B cell (primary cell): ENCODE results near the gene ZFR2. TPM values are rescaled to one million over a fixed set of nuclear protein-coding genes. Genes with fewer than 3 reads are reported as not detected.

Experiments used
- ATAC-seq: fragments of 200-7000 bp; cut with Tn5 transposase; one replicate; pipeline ENCODE4 v1.10.0; 2021; ENCODE audit warnings: low read depth, mild to moderate bottlenecking, moderate number of reproducible peaks, moderate library complexity
- CTCF ChIA-PET: fragments of 350-600 bp; sonication (Branson Sonifier 250); formaldehyde crosslinking; loops from one replicate; lab custom pipeline; 2021; ENCODE audit warnings: antibody characterized with exemption, inconsistent platforms; lab: Charles Lee
- POLR2A ChIA-PET: fragments of 350-600 bp; sonication (Branson Sonifier 250); formaldehyde crosslinking; loops from one replicate; lab custom pipeline; 2021; ENCODE audit warnings: antibody characterized with exemption; lab: Charles Lee
- DNase-seq: peaks from one replicate; pipeline ENCODE4 v3.0.0; 2013
- H2AFZ ChIP-seq: 2 replicates; pipeline ENCODE4 v1.6.1; 2012; ENCODE audit warnings: mild to moderate bottlenecking, low read depth, low read length; ENCODE audit not compliant: insufficient read depth, poor library complexity, severe bottlenecking
- H3K27ac ChIP-seq, 2 donors: 1 replicate in 1 of 2; 2 replicates in 1 of 2; pipeline ENCODE4 v1.5.1; 2012 to 2013; ENCODE audit warnings: low read length in 2 of 2, mild to moderate bottlenecking in 2 of 2, moderate library complexity in 1 of 2
- H3K27me3 ChIP-seq, 4 experiments: fragments of 200-600 bp in 1 of 4; sonication (generic) in 1 of 4; replicated peaks in 1 of 4; 1 replicate in 2 of 4; 2 replicates in 2 of 4; pipeline versions ENCODE4 v1.6.1 to v1.7.0; 2013 to 2016; ENCODE audit warnings: low read length in 3 of 4, mild to moderate bottlenecking in 2 of 4, mixed read lengths in 1 of 4, moderate library complexity in 1 of 4; ENCODE audit not compliant: insufficient read depth in 4 of 4, control insufficient read depth in 3 of 4; ENCODE audit errors: control extremely low read depth in 1 of 4
- H3K36me3 ChIP-seq, 2 experiments: replicated peaks in 1 of 2; 1 replicate in 1 of 2; 2 replicates in 1 of 2; pipeline versions ENCODE4 v1.6.1 to v1.7.1; 2013; ENCODE audit warnings: low read length in 1 of 2; ENCODE audit not compliant: insufficient read depth in 2 of 2, control insufficient read depth in 1 of 2; ENCODE audit errors: control extremely low read depth in 1 of 2, extremely low read depth in 1 of 2
- H3K4me1 ChIP-seq, 2 donors: fragments of 200-600 bp in 1 of 2; sonication (generic) in 1 of 2; 1 replicate in 1 of 2; 2 replicates in 1 of 2; pipeline versions ENCODE4 v1.5.1 to v1.6.1; 2013 to 2017; ENCODE audit warnings: low read length in 2 of 2; ENCODE audit not compliant: control insufficient read depth in 2 of 2, insufficient read depth in 2 of 2
- H3K4me2 ChIP-seq: replicated peaks from 2 replicates; pipeline ENCODE3; 2012; ENCODE audit warnings: mild to moderate bottlenecking, low read depth, low read length; ENCODE audit not compliant: poor library complexity, severe bottlenecking
- H3K4me3 ChIP-seq, 5 experiments: fragments of 200-600 bp in 1 of 5; sonication (generic) in 1 of 5; 1 replicate in 3 of 5; 2 replicates in 2 of 5; pipeline versions ENCODE4 v1.5.1 to v1.7.0; 2011 to 2016; ENCODE audit warnings: low read length in 4 of 5, mild to moderate bottlenecking in 4 of 5, low read depth in 2 of 5, control low read depth in 1 of 5, moderate library complexity in 1 of 5; ENCODE audit not compliant: insufficient read depth in 1 of 5; ENCODE audit errors: control extremely low read depth in 1 of 5, extremely low read depth in 1 of 5
- H3K79me2 ChIP-seq: fragments of 200-600 bp; sonication (generic); one replicate; pipeline ENCODE4 v1.6.0; 2016; ENCODE audit warnings: low read length; ENCODE audit not compliant: control insufficient read depth, insufficient read depth
- H3K9ac ChIP-seq: fragments of 200-600 bp; sonication (generic); 2 replicates; pipeline ENCODE4 v1.6.1; 2017; ENCODE audit warnings: mild to moderate bottlenecking, low read length, moderate library complexity
- H3K9me3 ChIP-seq, 3 donors: one replicate each; pipeline versions ENCODE4 v1.6.1 to v1.7.1; 2013; ENCODE audit warnings: low read length in 2 of 3; ENCODE audit not compliant: control insufficient read depth in 2 of 3, insufficient read depth in 1 of 3; ENCODE audit errors: control extremely low read depth in 1 of 3
- H4K20me1 ChIP-seq: 2 replicates; pipeline ENCODE4 v1.6.0; 2012; ENCODE audit warnings: mild to moderate bottlenecking, low read length; ENCODE audit not compliant: insufficient read depth, control insufficient read depth, poor library complexity, severe bottlenecking
- H3K27ac Mint-ChIP-seq: one replicate; pipeline ENCODE4 v1.8.0; 2021; ENCODE audit warnings: mixed read lengths
- H3K27me3 Mint-ChIP-seq: one replicate; pipeline ENCODE4 v1.8.0; 2021; ENCODE audit warnings: mixed read lengths
- H3K4me1 Mint-ChIP-seq: one replicate; pipeline ENCODE4 v1.8.0; 2021; ENCODE audit warnings: mixed read lengths
- H3K4me3 Mint-ChIP-seq: one replicate; pipeline ENCODE4 v1.8.0; 2021; ENCODE audit warnings: mixed read lengths
- H3K9me3 Mint-ChIP-seq: one replicate; pipeline ENCODE4 v1.8.0; 2022; ENCODE audit warnings: mixed read lengths; ENCODE audit not compliant: insufficient read depth
- CTCF ChIP-seq: fragments of 200-600 bp; IDR thresholded peaks from one replicate; pipeline ENCODE4 v1.8.0; 2022; ENCODE audit warnings: antibody characterized with exemption, mild to moderate bottlenecking
- EZH2 ChIP-seq: IDR thresholded peaks from 2 replicates; pipeline ENCODE4 v1.6.1; 2012; ENCODE audit warnings: borderline replicate concordance, low read depth, mild to moderate bottlenecking, moderate library complexity, low read length; ENCODE audit not compliant: insufficient read depth, poor library complexity, severe bottlenecking
- WGBS: methylation state at CpG from one replicate; pipeline ENCODE4 v1.1.5; 2013; ENCODE audit warnings: missing lambda C conversion rate; ENCODE audit not compliant: insufficient coverage; 5-methylcytosine and 5-hydroxymethylcytosine counted together
- intact Hi-C: fragments of 100-400 bp; cut with micrococcal nuclease; formaldehyde crosslinking; loops from one replicate; pipeline ENCODE4 v1.10.0; 2022
- polyA plus RNA-seq: library from polyadenylated mRNA; depleted of rRNA; stranded (reverse); fragments of >200 nt; gene quantifications from 2 replicates; pipeline ENCODE4 v1.2.3, GENCODE V29; 2012
- total RNA-seq, 2 donors: library from RNA; stranded (reverse); fragments of 120-200 nt in 1 of 2; gene quantifications; 1 replicate in 1 of 2; 2 replicates in 1 of 2; pipeline versions ENCODE4 v1.2.3 to v1.2.4, GENCODE V29; 2013 to 2022

The ZFR2 gene
- total and polyA plus RNA-seq, 2 donors (not counting 1 experiment from before 2014, with no cell fraction given), result 0.36 to 0.39 TPM

DNA sequence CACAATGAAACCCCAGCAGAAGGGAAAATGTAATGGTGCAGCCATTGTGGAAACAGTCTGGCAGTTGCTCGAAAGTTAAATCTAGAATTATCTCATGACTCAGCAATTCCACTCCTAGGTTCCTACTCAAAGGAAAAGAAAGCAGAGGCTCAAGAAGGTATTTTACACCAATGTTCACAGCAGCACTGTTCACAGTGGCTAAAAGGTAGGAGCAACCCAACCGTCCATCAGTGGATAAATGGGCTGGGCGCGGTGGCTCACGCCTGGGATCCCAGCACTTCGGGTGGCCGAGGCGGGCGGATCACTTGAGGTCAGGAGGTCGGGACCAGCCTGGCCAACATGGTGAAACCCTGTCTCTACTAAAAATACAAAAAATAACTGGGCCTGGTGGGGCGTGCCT, 25.9 kb downstream of the ZFR2 start:
- H3K27ac ChIP-seq, result no peak overlapping the region
- ChIA-PET CTCF (no interaction called here), POLR2A (no interaction called here)
- Mint-ChIP-seq H3K27me3 (peaks cover 3% of the 10 kb centered on the region), H3K9me3 (no peaks in the 10 kb centered on the region), H3K27ac (no peak overlapping the region), H3K4me3 (no peak overlapping the region), H3K4me1 (no peaks in the 10 kb centered on the region)
- WGBS, result 98% methylated on average over 5 of the region's 11 CpGs
- no peak for DNase-seq
- no peaks in the 10 kb centered on the region for H3K4me1 ChIP-seq
- intact Hi-C loops, result no loop called here
- no peak for ATAC-seq
- no peak overlapping the region for H3K4me2 ChIP-seq
- H3K27me3 ChIP-seq, result no peaks in the 10 kb centered on the region
- H2AFZ ChIP-seq, result no peak overlapping the region
- peaks cover 0 to 4% (median 0%) of the 10 kb centered on the region in 3 donors for H3K9me3 ChIP-seq
- H3K4me3 ChIP-seq, result no peak overlapping the region
- no peaks in the 10 kb centered on the region for H3K79me2 ChIP-seq
- no peaks in the 10 kb centered on the region for H3K36me3 ChIP-seq
- H4K20me1 ChIP-seq, result no peaks in the 10 kb centered on the region
- TF ChIP-seq CTCF (no peak), EZH2 (no peak)
- no peak overlapping the region for H3K9ac ChIP-seq

- H3K36me3 ChIP-seq, result no peaks in the 10 kb centered on the region
- no peaks in the 10 kb centered on the region for H4K20me1 ChIP-seq
- no peaks in the 10 kb centered on the region for H3K79me2 ChIP-seq
- ATAC-seq, result no peak
- H3K27ac Mint-ChIP-seq, result no peak overlapping the region
- POLR2A ChIA-PET, result no interaction called here
- no peaks in the 10 kb centered on the region for H3K4me1 Mint-ChIP-seq
- H3K4me2 ChIP-seq, result no peak overlapping the region
- intact Hi-C loops, result no loop called here
- no peak overlapping the region for H3K9ac ChIP-seq
- H3K4me3 Mint-ChIP-seq, result no peak overlapping the region
- no peaks in the 10 kb centered on the region for H3K4me1 ChIP-seq
- H3K9me3 Mint-ChIP-seq, result no peaks in the 10 kb centered on the region
- no peak for DNase-seq
- TF ChIP-seq CTCF (no peak), EZH2 (no peak)
- no peaks in the 10 kb centered on the region for H3K27me3 ChIP-seq
- no peaks in the 10 kb centered on the region for H3K27me3 Mint-ChIP-seq
- 83% methylated on average over 5 of the region's 10 CpGs for WGBS
- no peak overlapping the region for H3K27ac ChIP-seq
- peaks cover 0 to 3% (median 0%) of the 10 kb centered on the region in 3 donors for H3K9me3 ChIP-seq
- CTCF ChIA-PET, result no interaction called here
- H3K4me3 ChIP-seq, result no peak overlapping the region
- no peak overlapping the region for H2AFZ ChIP-seq
Observed at GRCh38 chr19:3840804-3841203, 28.0 kb downstream of the ZFR2 start.
